Sigmoid colon (tissue), 4 donors: ENCODE data around the gene CCDC157.

Experiments used
- EP300 ChIP-seq, 4 donors: sonication (generic); formaldehyde crosslinking; IDR thresholded peaks; one replicate each; pipeline ENCODE4 v1.6.1; 2017; ENCODE audit warnings: antibody characterized with exemption in 4 of 4
- POLR2A ChIP-seq, 2 donors: fragments of 450-650 bp; IDR thresholded peaks; one replicate each; pipeline ENCODE4 v1.6.1; 2016; ENCODE audit warnings: antibody characterized with exemption in 2 of 2, mild to moderate bottlenecking in 2 of 2, moderate library complexity in 2 of 2
- POLR2AphosphoS5 ChIP-seq, 4 donors: sonication (generic); formaldehyde crosslinking; IDR thresholded peaks; one replicate each; pipeline ENCODE4 v1.6.1; 2017; ENCODE audit warnings: antibody characterized with exemption in 4 of 4
- TF ChIP-seq, protein P1 (sequence below), 4 experiments: fragments of 450-650 bp in 3 of 4; fragments of 200-600 bp in 1 of 4; IDR thresholded peaks; one replicate each; pipeline ENCODE4 v1.5.1; 2016 to 2019; ENCODE audit warnings: antibody characterized with exemption in 4 of 4, mild to moderate bottlenecking in 3 of 4, moderate library complexity in 2 of 4

DNA sequence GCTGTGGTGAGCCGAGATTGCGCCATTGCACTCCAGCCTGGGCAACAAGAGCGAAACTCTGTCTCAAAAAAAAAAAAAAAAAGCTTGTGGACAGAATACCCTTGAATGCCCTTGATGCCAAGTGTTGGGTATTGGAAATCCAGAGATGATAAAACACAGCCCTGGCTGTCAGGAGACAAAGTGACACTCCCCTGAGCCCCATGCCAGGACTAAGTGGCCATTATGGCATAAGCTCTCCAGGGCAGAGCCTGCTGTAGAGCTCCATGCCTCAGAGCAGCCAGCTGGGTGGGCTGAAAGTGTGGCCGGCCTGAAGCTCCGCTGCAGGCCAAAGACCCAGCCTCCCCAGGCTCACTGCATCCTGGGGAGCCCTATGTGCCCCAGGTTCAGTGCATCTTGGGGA is 25.5 kb downstream of the CCDC157 start:
- TF ChIP-seq, protein P1, sequence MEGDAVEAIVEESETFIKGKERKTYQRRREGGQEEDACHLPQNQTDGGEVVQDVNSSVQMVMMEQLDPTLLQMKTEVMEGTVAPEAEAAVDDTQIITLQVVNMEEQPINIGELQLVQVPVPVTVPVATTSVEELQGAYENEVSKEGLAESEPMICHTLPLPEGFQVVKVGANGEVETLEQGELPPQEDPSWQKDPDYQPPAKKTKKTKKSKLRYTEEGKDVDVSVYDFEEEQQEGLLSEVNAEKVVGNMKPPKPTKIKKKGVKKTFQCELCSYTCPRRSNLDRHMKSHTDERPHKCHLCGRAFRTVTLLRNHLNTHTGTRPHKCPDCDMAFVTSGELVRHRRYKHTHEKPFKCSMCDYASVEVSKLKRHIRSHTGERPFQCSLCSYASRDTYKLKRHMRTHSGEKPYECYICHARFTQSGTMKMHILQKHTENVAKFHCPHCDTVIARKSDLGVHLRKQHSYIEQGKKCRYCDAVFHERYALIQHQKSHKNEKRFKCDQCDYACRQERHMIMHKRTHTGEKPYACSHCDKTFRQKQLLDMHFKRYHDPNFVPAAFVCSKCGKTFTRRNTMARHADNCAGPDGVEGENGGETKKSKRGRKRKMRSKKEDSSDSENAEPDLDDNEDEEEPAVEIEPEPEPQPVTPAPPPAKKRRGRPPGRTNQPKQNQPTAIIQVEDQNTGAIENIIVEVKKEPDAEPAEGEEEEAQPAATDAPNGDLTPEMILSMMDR (IDR thresholded peaks at IDR 0.05) = no peak
- TF ChIP-seq POLR2A (IDR thresholded peaks at IDR 0.05) (no peak), EP300 (IDR thresholded peaks at IDR 0.05) (no peak), POLR2AphosphoS5 (IDR thresholded peaks at IDR 0.05) (no peak)
